T-helper 17 cell (primary cell): Measurements from ENCODE around the gene ASPG. TPM values are rescaled to one million over a fixed set of nuclear protein-coding genes. Genes with fewer than 3 reads are reported as not detected.

Source experiments
- ATAC-seq: fragments of 150-1000 bp; cut with Tn5 transposase; 2 replicates; pipeline ENCODE4 v1.10.0; 2021; ENCODE audit warnings: mild to moderate bottlenecking, moderate library complexity
- DNase-seq, 3 donors: peaks; one replicate each; pipeline versions ENCODE4 v3.0.0 to v3.0.0-alpha.2; 2020 to 2021
- H3K9me3 ChIP-seq: one replicate; pipeline ENCODE4 v1.7.0; 2013; ENCODE audit warnings: low read length, mild to moderate bottlenecking; ENCODE audit not compliant: control insufficient read depth, poor library complexity, severe bottlenecking
- H3K27ac Mint-ChIP-seq: one replicate; pipeline ENCODE4 v1.8.0; 2022; ENCODE audit warnings: mild to moderate bottlenecking, moderate library complexity, mixed read lengths
- H3K27me3 Mint-ChIP-seq: one replicate; pipeline ENCODE4 v1.8.0; 2022; ENCODE audit warnings: mixed read lengths
- H3K36me3 Mint-ChIP-seq: one replicate; pipeline ENCODE4 v1.8.0; 2022; ENCODE audit warnings: low read depth, mixed read lengths
- H3K4me1 Mint-ChIP-seq: one replicate; pipeline ENCODE4 v1.8.0; 2022; ENCODE audit warnings: mild to moderate bottlenecking, mixed read lengths
- H3K4me3 Mint-ChIP-seq: one replicate; pipeline ENCODE4 v1.8.0; 2022; ENCODE audit warnings: mild to moderate bottlenecking, moderate library complexity, mixed read lengths
- total RNA-seq, 4 donors: library from RNA in 2 of 4; stranded (reverse) in 2 of 4; gene quantifications; one replicate each; pipeline ENCODE4 v1.2.3 and lab custom pipeline; 2022 to 2026

The ASPG gene
- total RNA-seq, 2 donors from 2014 or later = not detected

DNA sequence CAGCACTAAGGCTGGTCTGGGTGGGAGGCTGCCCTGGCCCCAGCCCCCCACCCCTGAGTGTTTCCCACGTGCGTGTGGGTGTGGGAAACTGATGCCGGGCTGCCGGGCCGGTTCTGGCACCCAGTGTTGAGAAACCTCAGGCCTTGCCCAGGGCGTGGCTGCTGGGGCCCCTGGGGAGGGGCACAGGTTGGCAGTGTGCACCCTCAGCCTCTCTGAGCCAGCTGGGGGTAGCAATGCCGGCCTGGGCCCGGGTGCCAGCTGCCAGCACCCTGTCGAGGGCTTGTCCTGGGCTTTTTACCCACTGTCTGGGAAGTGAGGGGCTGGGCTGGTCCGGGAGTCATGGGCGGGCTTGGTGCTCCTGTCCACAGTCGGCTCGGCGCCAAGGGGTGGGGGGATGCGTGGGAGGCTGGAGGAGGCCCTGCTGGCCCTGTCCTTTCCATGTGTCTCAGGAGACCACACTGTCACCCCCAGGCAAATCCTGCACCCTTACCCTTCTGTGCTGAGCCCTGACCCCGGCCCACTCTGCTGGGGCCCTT, 15.7 kb downstream of the ASPG start:
- ATAC-seq (no peak), DNase-seq (no peak)
- no peaks in the 10 kb centered on the region for H3K9me3 ChIP-seq
- H3K27me3 Mint-ChIP-seq = no peaks in the 10 kb centered on the region
- no peaks in the 10 kb centered on the region for H3K36me3 Mint-ChIP-seq
- H3K4me1 Mint-ChIP-seq = no peaks in the 10 kb centered on the region
- H3K27ac Mint-ChIP-seq = no peak overlapping the region
- H3K4me3 Mint-ChIP-seq = no peak overlapping the region

DNA sequence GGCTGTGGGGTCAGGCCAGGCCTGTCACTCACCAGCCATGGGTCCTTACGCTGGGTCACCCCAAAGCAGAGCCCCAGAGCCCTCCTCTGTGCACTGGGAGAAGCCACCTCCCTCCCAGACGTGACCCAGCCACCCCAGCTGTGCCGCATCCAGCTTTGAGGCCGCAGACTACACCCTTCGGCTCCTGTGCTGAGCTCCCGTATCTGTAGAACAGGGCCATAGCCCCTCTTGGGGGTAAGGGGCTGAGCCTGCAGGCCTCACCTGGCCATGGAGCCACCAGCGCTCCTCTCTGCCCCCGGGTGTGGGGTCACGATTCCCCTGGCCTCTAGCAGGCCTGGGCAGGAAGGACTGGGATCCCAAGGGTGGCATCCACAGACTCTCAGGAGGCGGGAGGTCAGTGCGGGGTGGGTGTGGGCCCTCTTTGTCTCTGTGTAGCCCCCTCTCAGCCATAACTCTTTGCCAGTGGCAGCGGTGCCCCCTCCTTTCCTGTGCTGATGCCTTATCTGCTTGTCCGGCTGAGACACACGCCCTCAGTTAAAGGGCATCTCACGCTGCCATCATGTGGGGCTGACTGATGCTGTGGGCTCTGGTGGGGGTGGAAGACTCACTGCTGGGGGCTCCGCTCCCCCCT, 16.3 kb downstream of the ASPG start:
- H3K4me3 Mint-ChIP-seq = no peak overlapping the region
- no peak overlapping the region for H3K27ac Mint-ChIP-seq
- no peaks in the 10 kb centered on the region for H3K4me1 Mint-ChIP-seq
- no peaks in the 10 kb centered on the region for H3K36me3 Mint-ChIP-seq
- ATAC-seq (no peak), DNase-seq (no peak)
- no peaks in the 10 kb centered on the region for H3K9me3 ChIP-seq
- no peaks in the 10 kb centered on the region for H3K27me3 Mint-ChIP-seq

DNA sequence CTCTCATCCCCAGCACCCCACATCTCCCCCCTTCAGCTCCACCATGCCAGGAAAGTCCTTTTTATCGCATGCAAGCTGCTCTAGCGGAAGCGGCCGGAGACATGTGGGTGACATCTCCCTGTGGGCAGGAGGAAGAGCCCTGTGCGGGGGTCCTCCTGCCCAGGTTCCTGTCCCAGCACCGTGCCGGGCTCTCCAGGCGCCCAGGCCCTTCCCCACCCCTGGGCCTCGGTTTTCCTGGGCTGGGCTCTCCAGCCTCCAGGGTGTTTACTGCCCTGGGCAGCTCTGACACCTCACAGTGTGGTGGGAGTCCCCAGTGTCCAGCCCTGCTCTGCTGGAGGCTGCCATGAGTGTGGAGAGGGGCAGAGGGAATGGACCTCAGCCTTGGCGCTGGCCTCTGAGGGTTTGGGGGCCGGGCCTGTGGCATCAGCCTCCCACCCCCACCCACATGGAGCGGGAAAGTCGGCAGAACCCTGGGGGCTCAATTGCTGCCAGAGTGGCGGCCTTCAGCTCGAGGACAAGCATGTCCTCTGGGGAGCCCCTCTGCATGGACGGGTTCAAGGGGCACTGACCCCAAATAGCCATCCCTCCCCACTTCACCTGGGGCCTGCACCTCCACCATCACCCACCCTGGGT, 16.9 kb downstream of the ASPG start:
- Mint-ChIP-seq H3K27me3 (no peaks in the 10 kb centered on the region), H3K4me3 (no peak overlapping the region), H3K4me1 (no peaks in the 10 kb centered on the region), H3K36me3 (no peaks in the 10 kb centered on the region), H3K27ac (no peak overlapping the region)
- no peak for DNase-seq
- H3K9me3 ChIP-seq = no peaks in the 10 kb centered on the region
- no peak for ATAC-seq

DNA sequence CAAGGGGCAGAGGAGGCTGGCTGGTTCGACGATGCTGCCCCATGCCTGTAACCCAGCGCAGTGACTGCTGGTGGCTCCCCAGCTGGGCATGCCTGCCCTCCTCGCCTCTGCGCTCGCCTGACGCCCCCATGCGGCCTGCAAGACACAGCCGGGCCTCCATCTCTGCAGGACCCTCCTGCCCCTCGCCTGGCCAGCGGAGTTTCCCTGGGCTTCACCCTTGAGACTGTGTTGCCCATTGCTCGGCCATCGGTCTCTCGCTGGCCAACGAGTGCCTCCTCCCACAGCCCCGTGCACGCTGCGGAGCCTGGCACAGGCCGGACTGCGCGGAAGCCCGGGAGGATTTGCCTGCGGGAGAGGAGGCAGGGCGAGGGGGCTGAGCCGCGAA, 17.6 kb downstream of the ASPG start:
- no peak overlapping the region for H3K27ac Mint-ChIP-seq
- DNase-seq (peak in 1 of 3 donors; percentile 2), ATAC-seq (no peak)
- no peaks in the 10 kb centered on the region for H3K36me3 Mint-ChIP-seq
- no peak overlapping the region for H3K4me3 Mint-ChIP-seq
- H3K9me3 ChIP-seq = no peaks in the 10 kb centered on the region
- no peaks in the 10 kb centered on the region for H3K27me3 Mint-ChIP-seq
- H3K4me1 Mint-ChIP-seq = no peaks in the 10 kb centered on the region

DNA sequence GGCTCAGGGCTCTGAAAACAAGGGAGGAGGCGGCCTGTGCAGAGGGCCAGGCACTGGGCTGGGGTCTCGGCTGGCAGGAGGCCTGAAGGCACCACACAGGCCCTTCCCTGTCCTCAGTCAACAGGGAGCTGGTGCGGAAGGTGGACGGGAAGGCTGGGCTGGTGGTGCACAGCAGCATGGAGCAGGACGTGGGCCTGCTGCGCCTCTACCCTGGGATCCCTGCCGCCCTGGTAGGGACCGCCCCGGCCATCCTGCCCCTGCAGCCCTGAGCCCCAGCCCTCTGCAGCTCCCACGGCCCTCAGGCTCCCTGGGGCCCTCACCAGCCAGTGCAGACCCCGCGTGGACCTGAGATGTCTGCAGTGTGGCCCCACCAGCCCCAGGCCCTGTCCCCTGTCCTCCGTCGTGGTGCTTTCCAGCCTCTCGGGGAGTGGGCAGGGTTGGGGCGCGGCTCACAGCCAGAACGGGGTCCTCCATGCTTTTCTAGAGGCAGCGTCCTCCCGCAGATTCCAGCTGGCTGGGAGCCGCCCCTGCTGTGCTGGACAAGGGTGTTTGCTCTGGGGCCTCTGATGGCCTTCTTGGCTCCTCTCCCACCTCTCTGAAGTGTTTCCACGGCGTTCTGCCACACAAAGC, 18.1 kb downstream of the ASPG start:
- H3K36me3 Mint-ChIP-seq = no peaks in the 10 kb centered on the region
- H3K27ac Mint-ChIP-seq = no peak overlapping the region
- H3K27me3 Mint-ChIP-seq = no peaks in the 10 kb centered on the region
- no peaks in the 10 kb centered on the region for H3K9me3 ChIP-seq
- DNase-seq (peak in 1 of 3 donors; percentile 1), ATAC-seq (no peak)
- no peaks in the 10 kb centered on the region for H3K4me1 Mint-ChIP-seq
- H3K4me3 Mint-ChIP-seq = no peak overlapping the region

DNA sequence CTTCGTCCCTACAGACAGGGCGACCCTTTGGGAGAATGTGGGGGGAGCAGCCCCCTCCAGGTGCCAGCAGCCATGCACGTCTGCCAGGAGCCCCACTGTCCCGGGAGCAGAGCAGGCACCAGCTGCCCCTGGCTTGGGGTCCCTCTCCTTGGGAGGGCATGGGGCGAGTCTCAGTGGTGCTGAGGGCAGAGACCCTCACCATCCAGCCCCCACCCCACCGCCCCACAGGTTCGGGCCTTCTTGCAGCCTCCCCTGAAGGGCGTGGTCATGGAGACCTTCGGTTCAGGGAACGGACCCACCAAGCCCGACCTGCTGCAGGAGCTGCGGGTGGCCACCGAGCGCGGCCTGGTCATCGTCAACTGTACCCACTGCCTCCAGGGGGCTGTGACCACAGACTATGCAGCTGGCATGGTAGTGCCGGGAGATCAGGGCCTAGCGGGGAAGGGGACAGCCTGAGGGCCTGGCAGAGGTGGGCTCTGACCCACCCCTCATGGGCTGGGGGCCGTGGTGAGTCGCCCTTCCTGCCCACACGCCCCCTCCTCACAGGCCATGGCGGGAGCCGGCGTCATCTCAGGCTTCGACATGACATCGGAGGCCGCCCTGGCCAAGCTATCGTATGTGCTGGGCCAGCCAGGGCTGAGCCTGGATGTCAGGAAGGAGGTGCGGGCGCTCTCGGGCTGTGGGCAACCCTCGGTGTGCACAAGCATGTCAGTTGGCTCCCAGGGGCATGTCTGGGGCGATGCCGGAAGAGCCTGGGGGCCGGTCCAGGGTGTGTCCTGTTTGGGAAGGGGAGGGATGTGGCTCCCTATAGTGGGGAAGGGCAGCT, 18.8 kb downstream of the ASPG start:
- Mint-ChIP-seq H3K4me3 (no peak overlapping the region), H3K36me3 (no peaks in the 10 kb centered on the region), H3K27ac (no peak overlapping the region), H3K4me1 (peaks cover 2% of the 10 kb centered on the region), H3K27me3 (no peaks in the 10 kb centered on the region)
- DNase-seq (peak in 1 of 3 donors; percentile 9), ATAC-seq (no peak)
- no peaks in the 10 kb centered on the region for H3K9me3 ChIP-seq

DNA sequence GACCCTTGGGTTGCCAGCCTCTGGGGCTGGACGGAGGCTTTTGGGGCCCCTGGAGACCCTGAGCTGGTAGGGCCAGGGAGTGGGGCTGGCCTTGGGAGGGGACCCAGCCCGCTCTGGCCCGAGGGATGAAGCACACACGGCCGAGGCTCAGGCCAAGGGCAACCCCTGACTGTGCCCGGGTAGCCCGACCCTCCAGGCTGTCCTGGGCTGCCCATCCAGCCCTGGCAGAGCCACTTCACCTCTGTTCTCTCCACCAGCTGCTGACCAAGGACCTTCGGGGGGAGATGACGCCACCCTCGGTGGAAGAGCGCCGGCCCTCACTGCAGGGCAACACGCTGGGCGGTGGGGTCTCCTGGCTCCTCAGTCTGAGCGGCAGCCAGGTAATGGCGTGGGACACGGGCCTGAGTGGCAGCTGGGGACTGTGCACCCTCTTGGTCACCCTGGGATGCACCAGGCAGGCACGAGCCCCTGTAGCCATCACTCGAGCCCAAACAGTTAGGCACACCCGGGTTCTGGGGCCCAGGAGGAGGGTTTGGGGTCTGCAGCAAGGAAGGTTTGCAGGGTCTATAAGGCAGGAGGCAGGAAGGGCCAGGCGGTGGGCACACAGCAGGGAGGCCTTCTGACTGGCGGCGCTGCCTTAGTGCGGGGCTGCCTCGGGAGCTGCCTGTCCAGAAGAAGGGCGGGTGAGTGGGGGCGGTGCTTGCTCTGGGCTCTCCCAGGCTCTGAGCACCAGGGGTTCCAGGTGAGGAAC, 19.7 kb downstream of the ASPG start:
- DNase-seq = no peak
- ATAC-seq = no peak
- no peaks in the 10 kb centered on the region for H3K9me3 ChIP-seq
- H3K4me3 Mint-ChIP-seq = no peak overlapping the region
- peaks cover 2% of the 10 kb centered on the region for H3K4me1 Mint-ChIP-seq
- H3K27ac Mint-ChIP-seq = no peak overlapping the region
- no peaks in the 10 kb centered on the region for H3K36me3 Mint-ChIP-seq
- H3K27me3 Mint-ChIP-seq = no peaks in the 10 kb centered on the region

DNA sequence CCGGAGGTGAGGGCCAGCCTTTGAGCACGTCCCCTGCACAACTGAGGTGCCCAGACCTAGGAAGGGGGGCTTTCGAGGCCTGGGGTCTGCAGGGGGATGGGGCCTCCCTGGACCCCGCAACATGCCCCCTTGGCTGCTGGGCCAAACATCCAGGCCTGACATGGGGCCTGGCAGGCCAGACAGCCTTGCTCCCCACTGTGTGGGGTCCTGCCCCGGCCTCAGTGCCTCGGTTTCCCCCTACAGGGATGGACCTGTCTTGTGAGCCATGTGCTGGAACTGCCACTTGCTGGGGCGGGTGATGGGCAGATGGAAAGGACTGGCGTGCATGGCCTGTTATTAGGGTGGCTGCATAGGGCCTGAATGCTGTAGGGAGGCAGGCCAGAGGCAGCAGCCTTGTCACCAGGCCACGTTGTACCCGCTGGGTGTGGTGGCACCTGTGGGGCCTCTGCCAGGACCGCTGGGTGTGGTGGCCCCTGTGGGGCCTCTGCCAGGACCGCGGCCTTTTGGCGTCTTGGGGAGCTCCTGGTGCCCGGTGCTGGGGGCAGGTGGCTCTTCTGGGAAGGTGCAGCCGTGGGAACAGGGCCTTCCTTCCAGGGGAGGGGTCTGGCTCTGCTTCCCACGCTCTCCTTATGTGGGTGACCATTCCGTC, 20.4 kb downstream of the ASPG start:
- no peaks in the 10 kb centered on the region for H3K9me3 ChIP-seq
- Mint-ChIP-seq H3K27me3 (no peaks in the 10 kb centered on the region), H3K4me3 (no peak overlapping the region), H3K27ac (no peak overlapping the region), H3K36me3 (no peaks in the 10 kb centered on the region), H3K4me1 (peaks cover 3% of the 10 kb centered on the region)
- DNase-seq = peak in 2 of 3 donors; percentile 2 to 9
- ATAC-seq = no peak

DNA sequence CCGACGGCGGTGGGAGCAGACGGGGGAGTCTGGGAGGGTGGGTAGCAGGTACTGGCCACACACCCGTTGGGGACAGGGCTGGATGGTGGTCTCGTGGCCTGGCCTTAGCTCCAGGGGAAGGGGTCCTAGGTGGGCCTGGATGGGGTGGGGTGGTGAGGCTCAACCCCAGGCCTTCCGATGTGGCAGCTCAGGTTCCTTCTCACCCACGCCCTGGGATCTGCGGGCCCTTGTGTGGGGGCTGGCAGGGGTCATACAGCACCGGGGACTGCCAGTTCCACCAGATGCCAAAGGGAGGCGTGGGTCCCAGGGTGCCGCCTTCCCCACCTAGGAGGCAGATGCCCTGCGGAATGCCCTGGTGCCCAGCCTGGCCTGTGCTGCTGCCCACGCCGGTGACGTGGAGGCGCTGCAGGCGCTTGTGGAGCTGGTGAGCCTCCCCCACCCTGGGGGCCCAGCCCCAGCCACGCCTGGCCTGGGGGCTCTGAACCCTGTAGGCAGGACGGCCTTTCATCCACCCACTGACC, 21.0 kb downstream of the ASPG start:
- Mint-ChIP-seq H3K4me3 (no peak overlapping the region), H3K4me1 (peaks cover 3% of the 10 kb centered on the region), H3K36me3 (no peaks in the 10 kb centered on the region), H3K27me3 (no peaks in the 10 kb centered on the region), H3K27ac (no peak overlapping the region)
- no peaks in the 10 kb centered on the region for H3K9me3 ChIP-seq
- DNase-seq (peak in 1 of 3 donors; percentile 0), ATAC-seq (no peak)

DNA sequence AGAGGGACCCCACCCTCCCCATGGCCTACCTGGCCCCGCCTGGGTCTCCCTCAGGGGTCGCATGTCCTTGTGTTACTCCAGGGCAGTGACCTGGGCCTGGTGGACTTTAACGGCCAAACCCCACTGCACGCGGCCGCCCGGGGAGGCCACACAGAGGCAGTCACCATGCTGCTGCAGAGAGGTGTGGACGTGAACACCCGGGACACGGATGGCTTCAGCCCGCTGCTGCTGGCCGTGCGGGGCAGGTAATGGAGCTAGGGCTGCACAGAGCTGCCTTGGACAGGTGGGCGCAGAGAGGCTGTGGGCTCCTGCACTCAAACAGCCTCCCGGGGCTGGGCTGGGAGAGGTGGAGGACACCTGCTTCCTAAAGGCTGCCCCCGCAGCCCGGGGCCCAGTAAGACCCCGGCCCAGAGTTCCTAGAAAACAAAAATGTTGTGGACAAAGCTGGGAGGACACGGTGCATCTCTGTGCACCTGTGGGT, 21.6 kb downstream of the ASPG start:
- Mint-ChIP-seq H3K27ac (no peak overlapping the region), H3K4me1 (peaks cover 3% of the 10 kb centered on the region), H3K36me3 (no peaks in the 10 kb centered on the region), H3K4me3 (no peak overlapping the region), H3K27me3 (no peaks in the 10 kb centered on the region)
- H3K9me3 ChIP-seq = no peaks in the 10 kb centered on the region
- ATAC-seq = no peak
- DNase-seq = peak in 1 of 3 donors; percentile 2

DNA sequence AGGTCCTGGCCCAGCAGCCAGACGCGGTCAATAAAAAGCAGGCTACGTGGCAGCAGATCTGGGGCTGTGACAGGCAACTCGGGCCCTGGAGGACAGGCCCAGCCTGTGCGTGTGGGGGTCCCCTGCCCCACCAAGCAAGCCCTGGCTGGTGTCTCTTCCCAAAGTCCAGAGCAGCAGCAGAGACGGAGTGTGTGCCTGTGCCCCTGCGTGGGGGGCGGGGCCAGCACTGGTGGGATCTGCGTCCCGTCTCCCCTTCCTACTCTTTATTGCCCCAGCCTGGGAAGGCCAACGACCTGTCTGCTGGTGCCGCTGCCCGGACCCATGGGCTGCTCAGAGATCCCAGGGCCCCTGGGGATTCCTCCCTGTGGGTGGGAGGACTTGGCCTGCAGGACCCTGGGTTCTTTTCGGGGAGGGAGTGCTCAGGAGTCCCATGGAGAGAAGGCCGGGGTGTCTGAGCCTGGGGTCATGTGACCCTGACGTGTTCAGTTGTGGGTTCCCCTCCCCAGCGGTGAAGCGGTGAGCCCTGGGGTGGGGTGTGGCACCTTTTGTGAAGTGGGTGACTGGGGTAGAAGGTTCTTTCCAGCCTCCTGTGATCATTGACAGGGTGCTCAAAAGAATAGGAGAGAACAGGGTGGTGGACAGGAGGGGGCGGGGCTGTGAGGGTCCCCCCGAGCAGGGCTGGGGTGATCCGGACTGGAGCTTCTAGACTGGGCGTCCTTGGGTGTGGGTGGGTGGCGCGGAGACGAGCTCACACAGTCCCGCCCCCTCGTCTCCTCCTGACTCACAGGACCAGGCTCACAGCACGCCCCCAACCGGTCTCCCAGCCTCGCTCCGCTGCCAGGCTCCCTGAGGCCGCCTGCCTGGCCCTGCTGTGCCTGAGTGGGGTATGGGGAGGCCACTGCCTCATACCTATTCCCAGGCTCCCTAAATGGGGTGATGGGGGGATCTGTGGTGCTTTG, 22.4 kb downstream of the ASPG start:
- H3K27ac Mint-ChIP-seq = peak overlapping the region; percentile 49

More for the DNA sequence above, 22.4 kb downstream of the ASPG start:
- H3K36me3 Mint-ChIP-seq = no peaks in the 10 kb centered on the region
- H3K9me3 ChIP-seq = no peaks in the 10 kb centered on the region
- peak overlapping the region; percentile 25 for H3K4me3 Mint-ChIP-seq
- ATAC-seq = peak; percentile 62
- DNase-seq = peak in 1 of 3 donors; percentile 3
- peaks cover 3% of the 10 kb centered on the region for H3K4me1 Mint-ChIP-seq
- no peaks in the 10 kb centered on the region for H3K27me3 Mint-ChIP-seq
